Fibroblast of lung (primary cell): Measurements from ENCODE around the gene MEG3. TPM values are rescaled to one million over a fixed set of nuclear protein-coding genes. Genes with fewer than 3 reads are reported as not detected.

Experiments
- DNase-seq, 2 donors: peaks; one replicate each; pipeline versions ENCODE4 v3.0.0 to v3.0.0-alpha.2; 2010; ENCODE audit warnings: low read depth in 2 of 2
- H2AFZ ChIP-seq: 2 replicates; pipeline ENCODE4 v1.5.1; 2012; ENCODE audit warnings: low read length, control low read depth, inconsistent platforms
- H3K27ac ChIP-seq: 2 replicates; pipeline ENCODE4 v1.5.1; 2011; ENCODE audit warnings: low read length, control low read depth; ENCODE audit not compliant: insufficient read depth
- H3K27me3 ChIP-seq: 2 replicates; pipeline ENCODE4 v1.5.1; 2011; ENCODE audit warnings: mild to moderate bottlenecking, low read length; ENCODE audit not compliant: control insufficient read depth, insufficient read depth
- H3K36me3 ChIP-seq: 2 replicates; pipeline ENCODE4 v1.5.1; 2011; ENCODE audit warnings: low read length; ENCODE audit not compliant: control insufficient read depth, insufficient read depth
- H3K4me1 ChIP-seq: 2 replicates; pipeline ENCODE4 v1.5.1; 2011; ENCODE audit warnings: low read length; ENCODE audit not compliant: control insufficient read depth, insufficient read depth; ENCODE audit errors: extremely low read depth
- H3K4me2 ChIP-seq: 2 replicates; pipeline ENCODE4 v1.5.1; 2011; ENCODE audit warnings: low read length, control low read depth; ENCODE audit not compliant: insufficient read depth; ENCODE audit errors: extremely low read depth
- H3K4me3 ChIP-seq, 4 experiments: fragments of 200-600 bp in 1 of 4; sonication (generic) in 1 of 4; replicated peaks in 1 of 4; 2 replicates each; pipeline ENCODE4 v1.5.1; 2011 to 2016; ENCODE audit warnings: low read length in 4 of 4, low read depth in 3 of 4, mild to moderate bottlenecking in 3 of 4, control low read depth in 2 of 4, inconsistent platforms in 1 of 4, mixed read lengths in 1 of 4; ENCODE audit not compliant: insufficient read depth in 1 of 4; ENCODE audit errors: control extremely low read depth in 1 of 4
- H3K79me2 ChIP-seq: 2 replicates; pipeline ENCODE4 v1.5.1; 2012; ENCODE audit warnings: mild to moderate bottlenecking, low read length, inconsistent platforms; ENCODE audit not compliant: control insufficient read depth, insufficient read depth
- H3K9ac ChIP-seq: 2 replicates; pipeline ENCODE4 v1.5.1; 2011; ENCODE audit warnings: mild to moderate bottlenecking, low read length, control low read depth; ENCODE audit not compliant: insufficient read depth
- H3K9me3 ChIP-seq: 2 replicates; pipeline ENCODE4 v1.5.1; 2012; ENCODE audit warnings: low read depth, low read length; ENCODE audit not compliant: control insufficient read depth, insufficient read depth
- H4K20me1 ChIP-seq: 2 replicates; pipeline ENCODE4 v1.5.1; 2011; ENCODE audit warnings: low read length; ENCODE audit not compliant: control insufficient read depth, insufficient read depth; ENCODE audit errors: extremely low read depth
- EZH2 ChIP-seq: IDR thresholded peaks from 2 replicates; pipeline ENCODE4 v1.5.1; 2012; ENCODE audit warnings: low read length, control low read depth, mild to moderate bottlenecking; ENCODE audit errors: missing control alignments
- polyA plus RNA-seq, 2 donors: library from polyadenylated mRNA; depleted of rRNA in 1 of 2; stranded (reverse) in 1 of 2; unstranded in 1 of 2; fragments of >200 nt; gene quantifications; 2 replicates each; pipeline ENCODE4 v1.2.1, GENCODE V29; 2011 to 2012; ENCODE audit warnings: missing spikeins in 1 of 2
- total RNA-seq: library from RNA; depleted of rRNA; stranded (reverse); fragments of >200 nt; gene quantifications from 2 replicates; pipeline ENCODE4 v1.2.1, GENCODE V29; 2014
- TF ChIP-seq, protein P1 (sequence below), 2 donors: IDR thresholded peaks in 1 of 2; conservative IDR thresholded peaks in 1 of 2; 1 replicate in 1 of 2; 2 replicates in 1 of 2; pipeline ENCODE4 v1.5.1; 2011 to 2012; ENCODE audit warnings: low read length in 2 of 2, control low read depth in 1 of 2, inconsistent platforms in 1 of 2, low read depth in 1 of 2, mild to moderate bottlenecking in 1 of 2

The MEG3 gene
- total and polyA plus RNA-seq, 2 donors (not counting 1 experiment from before 2014, with no cell fraction given): 104 to 182 TPM

DNA sequence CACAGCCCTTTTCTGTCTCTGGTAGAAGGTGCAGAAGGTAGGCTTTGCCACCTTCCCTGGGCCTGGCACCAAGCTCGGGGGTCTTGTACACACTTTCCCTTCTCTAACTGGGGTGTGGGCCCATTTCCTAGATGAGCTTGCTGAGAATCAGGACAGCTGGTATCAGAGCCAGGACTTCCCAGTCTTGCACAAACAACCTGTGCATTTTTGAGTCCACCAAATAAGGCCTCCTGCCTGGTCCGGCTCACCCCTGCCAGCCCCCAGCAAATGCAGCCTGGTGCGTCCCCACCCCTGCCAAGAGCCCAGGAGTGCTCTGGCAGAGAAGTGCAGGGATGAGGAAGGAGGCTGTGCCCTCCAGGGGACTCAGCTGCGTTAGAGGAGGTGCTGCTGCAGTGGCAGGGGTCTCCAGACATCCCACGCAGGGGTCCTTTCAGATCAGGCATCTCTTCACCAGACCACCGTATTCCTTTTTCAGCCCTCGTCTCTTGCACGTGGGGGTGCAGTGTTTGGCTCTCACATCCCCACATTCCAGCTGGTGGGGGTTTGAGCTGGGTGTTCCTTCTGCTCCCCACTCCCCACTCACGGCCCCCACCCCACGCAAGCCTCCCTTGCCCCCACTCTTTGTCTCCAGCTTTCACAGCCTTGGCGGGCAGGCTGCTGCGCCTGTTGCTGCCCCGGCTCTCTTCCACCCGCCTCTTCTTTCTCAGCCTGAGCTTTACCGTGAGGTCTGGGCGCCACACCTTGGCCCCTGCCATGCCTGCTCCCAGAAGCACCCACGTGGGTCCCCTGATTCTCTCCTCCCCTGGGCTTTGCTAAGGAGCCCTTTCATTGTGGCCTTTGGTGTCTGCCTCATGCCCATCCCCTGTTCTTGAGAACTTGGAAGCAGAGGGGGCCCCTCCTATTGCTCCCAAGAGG is 32.3 kb downstream of the MEG3 start:
- Histone ChIP-seq H3K9ac (no peak overlapping the region), H3K79me2 (peaks cover 16% of the 10 kb centered on the region), H3K27me3 (no peaks in the 10 kb centered on the region)

DNA sequence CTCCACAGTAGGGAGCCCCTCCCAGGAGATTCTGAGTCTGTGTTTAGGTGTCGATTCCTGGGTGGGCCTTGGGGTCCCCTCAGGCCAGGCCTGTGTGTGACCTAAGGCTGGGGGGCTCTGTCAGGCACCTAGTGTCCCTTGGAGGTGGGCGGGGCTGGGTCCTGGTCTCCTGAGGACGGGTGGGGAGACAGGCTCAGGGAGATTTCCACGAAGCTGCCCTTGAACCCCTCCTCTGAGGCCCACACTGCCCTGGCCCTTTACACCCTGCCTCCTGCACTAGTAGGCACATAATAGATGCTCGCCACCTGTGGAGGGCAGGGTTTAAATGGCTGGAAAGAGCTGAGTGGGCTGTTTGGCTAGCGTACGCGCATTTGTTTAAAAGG is 32.9 kb downstream of the MEG3 start:
- no peak for DNase-seq
- Histone ChIP-seq H3K36me3 (no peaks in the 10 kb centered on the region), H3K27me3 (no peaks in the 10 kb centered on the region), H2AFZ (no peak overlapping the region), H3K4me3 (no peak overlapping the region), H3K4me2 (no peak overlapping the region), H3K9ac (no peak overlapping the region), H3K27ac (no peak overlapping the region), H4K20me1 (no peaks in the 10 kb centered on the region), H3K79me2 (peaks cover 16% of the 10 kb centered on the region), H3K4me1 (no peaks in the 10 kb centered on the region), H3K9me3 (no peaks in the 10 kb centered on the region)
- TF ChIP-seq EZH2: no peak
- TF ChIP-seq, protein P1, sequence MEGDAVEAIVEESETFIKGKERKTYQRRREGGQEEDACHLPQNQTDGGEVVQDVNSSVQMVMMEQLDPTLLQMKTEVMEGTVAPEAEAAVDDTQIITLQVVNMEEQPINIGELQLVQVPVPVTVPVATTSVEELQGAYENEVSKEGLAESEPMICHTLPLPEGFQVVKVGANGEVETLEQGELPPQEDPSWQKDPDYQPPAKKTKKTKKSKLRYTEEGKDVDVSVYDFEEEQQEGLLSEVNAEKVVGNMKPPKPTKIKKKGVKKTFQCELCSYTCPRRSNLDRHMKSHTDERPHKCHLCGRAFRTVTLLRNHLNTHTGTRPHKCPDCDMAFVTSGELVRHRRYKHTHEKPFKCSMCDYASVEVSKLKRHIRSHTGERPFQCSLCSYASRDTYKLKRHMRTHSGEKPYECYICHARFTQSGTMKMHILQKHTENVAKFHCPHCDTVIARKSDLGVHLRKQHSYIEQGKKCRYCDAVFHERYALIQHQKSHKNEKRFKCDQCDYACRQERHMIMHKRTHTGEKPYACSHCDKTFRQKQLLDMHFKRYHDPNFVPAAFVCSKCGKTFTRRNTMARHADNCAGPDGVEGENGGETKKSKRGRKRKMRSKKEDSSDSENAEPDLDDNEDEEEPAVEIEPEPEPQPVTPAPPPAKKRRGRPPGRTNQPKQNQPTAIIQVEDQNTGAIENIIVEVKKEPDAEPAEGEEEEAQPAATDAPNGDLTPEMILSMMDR (conservative IDR thresholded peaks at IDR 0.05 in 1 of 2, IDR thresholded peaks at IDR 0.05 in 1 of 2; ENCODE audit: low read depth in 1 of 2, low read length in 2 of 2): no peak

More for the DNA sequence above, 32.3 kb downstream of the MEG3 start:
- H4K20me1 ChIP-seq: no peaks in the 10 kb centered on the region
- DNase-seq: no peak
- H3K36me3 ChIP-seq: no peaks in the 10 kb centered on the region
- H3K27ac ChIP-seq: no peak overlapping the region
- H3K4me1 ChIP-seq: no peaks in the 10 kb centered on the region
- no peak overlapping the region for H3K4me3 ChIP-seq
- H3K9me3 ChIP-seq: no peaks in the 10 kb centered on the region
- H3K4me2 ChIP-seq: no peak overlapping the region
- TF ChIP-seq, protein P1 (conservative IDR thresholded peaks at IDR 0.05 in 1 of 2, IDR thresholded peaks at IDR 0.05 in 1 of 2; ENCODE audit: low read depth in 1 of 2, low read length in 2 of 2): no peak
- H2AFZ ChIP-seq: no peak overlapping the region

DNA sequence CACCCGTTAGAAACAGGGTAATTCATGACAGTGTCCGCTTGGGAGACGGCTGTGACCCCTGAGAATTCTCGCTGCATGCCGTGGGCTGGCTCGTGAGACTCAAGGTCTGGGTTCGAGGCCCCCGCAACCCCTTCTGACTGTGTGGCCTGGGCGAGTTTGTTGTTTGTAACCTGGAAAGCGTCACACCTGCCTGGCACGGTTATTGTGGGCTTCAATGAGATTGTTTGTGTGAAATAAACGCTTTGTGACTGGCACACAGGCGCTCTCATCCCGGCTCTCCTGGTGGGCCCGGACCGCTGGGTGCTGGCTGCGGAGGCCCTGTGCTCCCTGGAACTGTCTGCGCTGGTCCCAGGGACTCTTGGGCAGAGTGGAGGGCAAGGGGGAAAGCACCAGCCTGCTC is 33.9 kb downstream of the MEG3 start:
- Histone ChIP-seq H3K27me3 (no peaks in the 10 kb centered on the region), H3K79me2 (peaks cover 13% of the 10 kb centered on the region), H2AFZ (no peak overlapping the region), H3K4me3 (no peak overlapping the region), H3K4me2 (no peak overlapping the region), H3K27ac (no peak overlapping the region), H3K4me1 (no peaks in the 10 kb centered on the region), H3K36me3 (peaks cover 2% of the 10 kb centered on the region), H4K20me1 (no peaks in the 10 kb centered on the region), H3K9me3 (no peaks in the 10 kb centered on the region), H3K9ac (no peak overlapping the region)
- no peak for TF ChIP-seq EZH2
- TF ChIP-seq, protein P1 (conservative IDR thresholded peaks at IDR 0.05 in 1 of 2, IDR thresholded peaks at IDR 0.05 in 1 of 2; ENCODE audit: low read depth in 1 of 2, low read length in 2 of 2): no peak
- no peak for DNase-seq
